Measurements from ENCODE around the gene MTURN. TPM values are rescaled to one million over a fixed set of nuclear protein-coding genes. Genes with fewer than 3 reads are reported as not detected.

MTURN gene
- total and polyA plus RNA-seq, 9 of the 15 experiments (the other 6 are each of a cell fraction or from before 2014, with no cell fraction given): 0.94 to 14.8 (median 6.4) TPM

- DNase-seq (ENCODE audit: extremely low read depth in 1 of 4, low spot score in 3 of 4): no peak
- no peak for ATAC-seq
- Histone ChIP-seq H3K4me3 (no peak overlapping the region), H3K27me3 (ENCODE audit: control insufficient read depth in 2 of 2, insufficient read depth in 2 of 2, low read length in 2 of 2) (peaks cover 4 to 7% of the 10 kb centered on the region in 2 experiments; a peak in 3 of 5 replicates), H3K9me1 (ENCODE audit: control insufficient read depth, insufficient read depth, low read length) (no peaks in the 10 kb centered on the region), H3K36me3 (ENCODE audit: control insufficient read depth, insufficient read depth, low read length) (no peaks in the 10 kb centered on the region), H3K9me3 (replicated peaks; ENCODE audit: control insufficient read depth, insufficient read depth, low read depth, low read length) (no peaks in the 10 kb centered on the region), H3K9ac (ENCODE audit: insufficient read depth in 1 of 2, low read depth in 2 of 2, low read length in 2 of 2) (no peak overlapping the region), H2AFZ (ENCODE audit: low read depth, low read length) (no peak overlapping the region), H3K4me1 (replicated peaks in 1 of 2; ENCODE audit: control insufficient read depth in 2 of 2, insufficient read depth in 2 of 2, low read length in 2 of 2) (no peaks in the 10 kb centered on the region), H3K79me2 (ENCODE audit: control insufficient read depth, insufficient read depth, low read length) (no peaks in the 10 kb centered on the region), H3K27ac (ENCODE audit: extremely low read depth, low read depth, low read length) (no peak overlapping the region), H4K20me1 (replicated peaks; ENCODE audit: control insufficient read depth, insufficient read depth, low read length) (no peaks in the 10 kb centered on the region), H3K4me2 (ENCODE audit: insufficient read depth, low read length) (no peak overlapping the region)
- CTCF ChIA-PET (ENCODE audit: low intra/inter-chr PET ratio): no interaction called here
- 0% methylated on average over 1 of the region's 1 CpG for WGBS (ENCODE audit: insufficient coverage, low coverage, missing lambda C conversion rate)
- BruUV-seq (replicated peaks): no TSS peak
- no peak for TF ChIP-seq NFYB (IDR thresholded peaks at IDR 0.05; ENCODE audit: extremely low read depth, insufficient read length)
- TF ChIP-seq SMARCC2 (IDR thresholded peaks at IDR 0.05; ENCODE audit: low read depth): no peak
- TF ChIP-seq ZNF253 (CRISPR knock-in tag; conservative IDR thresholded peaks at IDR 0.05): no peak
- TF ChIP-seq TFE3 (CRISPR knock-in tag; IDR thresholded peaks at IDR 0.05): no peak
- intact Hi-C loops (cut with micrococcal nuclease) (no loop called here), in situ Hi-C loops (cut with MboI) (no loop called here)
- FAIRE-seq: no peak
- POLR2A ChIA-PET: interaction anchor here (1.0 kb wide), 1 partner anchor 12 kb away, joined by 3 read pairs; no protein-coding TSS in a partner anchor
These were observed 62.7 kb downstream of the MTURN start for GRCh38 chr7:30197438-30197837.

GRCh38 chr7:30199271-30199670 lies 64.5 kb downstream of the MTURN start:
- Histone ChIP-seq H3K9ac (ENCODE audit: insufficient read depth in 1 of 2, low read depth in 2 of 2, low read length in 2 of 2) (no peak overlapping the region), H3K9me3 (replicated peaks; ENCODE audit: control insufficient read depth, insufficient read depth, low read depth, low read length) (no peaks in the 10 kb centered on the region), H3K4me3 (no peak overlapping the region), H3K9me1 (ENCODE audit: control insufficient read depth, insufficient read depth, low read length) (no peaks in the 10 kb centered on the region), H4K20me1 (replicated peaks; ENCODE audit: control insufficient read depth, insufficient read depth, low read length) (no peaks in the 10 kb centered on the region), H3K4me1 (replicated peaks in 1 of 2; ENCODE audit: control insufficient read depth in 2 of 2, insufficient read depth in 2 of 2, low read length in 2 of 2) (no peaks in the 10 kb centered on the region), H2AFZ (ENCODE audit: low read depth, low read length) (no peak overlapping the region), H3K36me3 (ENCODE audit: control insufficient read depth, insufficient read depth, low read length) (no peaks in the 10 kb centered on the region), H3K79me2 (ENCODE audit: control insufficient read depth, insufficient read depth, low read length) (no peaks in the 10 kb centered on the region), H3K27ac (ENCODE audit: extremely low read depth, low read depth, low read length) (no peak overlapping the region), H3K4me2 (ENCODE audit: insufficient read depth, low read length) (no peak overlapping the region), H3K27me3 (ENCODE audit: control insufficient read depth in 2 of 2, insufficient read depth in 2 of 2, low read length in 2 of 2) (peaks cover 7% of the 10 kb centered on the region in 2 experiments; a peak in 3 of 5 replicates)
- CTCF ChIA-PET (ENCODE audit: low intra/inter-chr PET ratio): no interaction called here
- FAIRE-seq (no peak), ATAC-seq (no peak), DNase-seq (ENCODE audit: extremely low read depth in 1 of 4, low spot score in 3 of 4) (no peak)
- POLR2A ChIA-PET: interaction anchor here (1.0 kb wide), 1 partner anchor 17 kb away, joined by 3 read pairs; no protein-coding TSS in a partner anchor
- BruUV-seq (replicated peaks): no TSS peak
- intact Hi-C loops (cut with micrococcal nuclease): no loop called here
- WGBS (ENCODE audit: insufficient coverage, low coverage, missing lambda C conversion rate): 2% methylated on average over 3 of the region's 3 CpGs
- in situ Hi-C loops (cut with MboI): no loop called here
- no peak for TF ChIP-seq POLR3A (IDR thresholded peaks at IDR 0.05; ENCODE audit: borderline replicate concordance, extremely low read depth, insufficient read depth, insufficient read length)
- TF ChIP-seq CBX1 (IDR thresholded peaks at IDR 0.05; ENCODE audit: low read depth): no peak
- no peak for TF ChIP-seq PRDM10 (IDR thresholded peaks at IDR 0.05; ENCODE audit: partially characterized antibody)
- no peak for TF ChIP-seq PRMT5 (CRISPR knock-in tag; IDR thresholded peaks at IDR 0.05)
- no peak for TF ChIP-seq ZNF239 (CRISPR knock-in tag; IDR thresholded peaks at IDR 0.05)
- TF ChIP-seq ZNF785 (CRISPR knock-in tag; IDR thresholded peaks at IDR 0.05): no peak
